RWPE1 (cell line): ENCODE results near the gene SEC14L5.

ENCODE experiments used
- CTCF ChIA-PET: fragments of 350-600 bp; sonication (Branson Sonifier 250); formaldehyde crosslinking; extraction: SDS; loops from one replicate; lab custom pipeline; 2021; lab: Yijun Ruan, JAX
- POLR2A ChIA-PET: fragments of 400-600 bp; formaldehyde crosslinking; extraction: SDS; loops from one replicate; lab custom pipeline; 2020; ENCODE audit warnings: antibody characterized with exemption; ENCODE audit not compliant: low non-redundant PET; lab: Yijun Ruan, JAX
- DNase-seq: peaks from one replicate; pipeline ENCODE4 v3.0.0; 2012; ENCODE audit warnings: low spot score
- H3K27ac ChIP-seq: fragments of 450-650 bp; 2 replicates; pipeline ENCODE4 v1.5.1; 2017
- CTCF ChIP-seq: fragments of 450-650 bp; conservative IDR thresholded peaks from 2 replicates; pipeline ENCODE4 v1.5.1; 2017; ENCODE audit warnings: low read depth, mild to moderate bottlenecking

The SEC14L5 gene

GRCh38 chr16:4913774-4914525, 44.2 kb upstream of the SEC14L5 start:
- no peak for TF ChIP-seq CTCF
- POLR2A ChIA-PET = no interaction called here
- no peak for DNase-seq
- peak overlapping the region; percentile 72 for H3K27ac ChIP-seq
- CTCF ChIA-PET = no interaction called here

- TF ChIP-seq CTCF = no peak
- peak overlapping the region; percentile 72 for H3K27ac ChIP-seq
- no peak for DNase-seq
- POLR2A ChIA-PET = interaction anchor here (0.5 kb wide), 1 partner anchor 18 kb away, joined by 17 read pairs; no protein-coding TSS in a partner anchor
- CTCF ChIA-PET = interaction anchor here (1.5 kb wide), 1 partner anchor 41 kb away, joined by 4 read pairs; no protein-coding TSS in a partner anchor
These were observed 43.5 kb upstream of the SEC14L5 start for GRCh38 chr16:4914528-4915225.

- CTCF ChIA-PET = interaction anchor here (1.5 kb wide), 1 partner anchor 41 kb away, joined by 4 read pairs; no protein-coding TSS in a partner anchor
- H3K27ac ChIP-seq = peak overlapping the region; percentile 72
- TF ChIP-seq CTCF = no peak
- no peak for DNase-seq
- POLR2A ChIA-PET = interaction anchor here (0.5 kb wide), 1 partner anchor 18 kb away, joined by 17 read pairs; no protein-coding TSS in a partner anchor
These were observed 42.8 kb upstream of the SEC14L5 start for GRCh38 chr16:4915226-4915761.

- no peak for DNase-seq
- CTCF ChIA-PET = no interaction called here
- TF ChIP-seq CTCF = no peak
- POLR2A ChIA-PET = interaction anchor here (0.6 kb wide), 1 partner anchor 50 kb away, joined by 3 read pairs; no protein-coding TSS in a partner anchor
- peak overlapping the region; percentile 94 for H3K27ac ChIP-seq
These were observed 41.0 kb upstream of the SEC14L5 start for GRCh38 chr16:4917117-4917516.

GRCh38 chr16:4918781-4919251, 39.3 kb upstream of the SEC14L5 start:
- ChIA-PET POLR2A (interaction anchor here (0.6 kb wide), 1 partner anchor 17 kb away, joined by 3 read pairs; no protein-coding TSS in a partner anchor), CTCF (no interaction called here)
- peak; percentile 43 for DNase-seq
- H3K27ac ChIP-seq = peak overlapping the region; percentile 94
- TF ChIP-seq CTCF = no peak

GRCh38 chr16:4920826-4921225, 37.3 kb upstream of the SEC14L5 start:
- DNase-seq = no peak
- TF ChIP-seq CTCF = no peak
- CTCF ChIA-PET = interaction anchor here (1.4 kb wide), 1 partner anchor 16 kb away, joined by 3 read pairs; the partner anchor contains the start of gene PPL
- peak overlapping the region; percentile 94 for H3K27ac ChIP-seq
- POLR2A ChIA-PET = no interaction called here
